Vagina (tissue), 2 donors: ENCODE results near the gene CACNA1H.
"Not testable (repeated sequence)": the region's sequence is repeated elsewhere in the genome, so short reads cannot be mapped to it uniquely, and the experiment has no call there.

Source experiments
- CTCF ChIP-seq, 3 experiments: fragments of 450-650 bp in 2 of 3; fragments of 200-600 bp in 1 of 3; sonication (generic) in 1 of 3; IDR thresholded peaks; one replicate each; pipeline ENCODE4 v1.5.1; 2017 to 2019; ENCODE audit warnings: antibody characterized with exemption in 3 of 3, mild to moderate bottlenecking in 2 of 3, moderate library complexity in 2 of 3
- POLR2A ChIP-seq, 2 donors: fragments of 450-650 bp; IDR thresholded peaks; one replicate each; pipeline ENCODE4 v1.6.1; 2017; ENCODE audit warnings: antibody characterized with exemption in 2 of 2, mild to moderate bottlenecking in 2 of 2, moderate library complexity in 2 of 2
- POLR2AphosphoS5 ChIP-seq, 2 donors: sonication (generic); formaldehyde crosslinking; IDR thresholded peaks; one replicate each; pipeline ENCODE4 v1.9.0; 2017; ENCODE audit warnings: antibody characterized with exemption in 2 of 2, mild to moderate bottlenecking in 2 of 2, low read depth in 1 of 2; ENCODE audit not compliant: insufficient read depth in 1 of 2

- TF ChIP-seq CTCF (IDR thresholded peaks at IDR 0.05); POLR2A (IDR thresholded peaks at IDR 0.05); POLR2AphosphoS5 (IDR thresholded peaks at IDR 0.05; ENCODE audit: insufficient read depth in 1 of 2, low read depth in 1 of 2): not testable (repeated sequence)
Observed at GRCh38 chr16:1256296-1256873, 103.5 kb downstream of the CACNA1H start.
